OCI-LY1 (cell line): Measurements from ENCODE around the gene KATNIP.

Experiments used
- H2AFZ ChIP-seq: fragments of 200-600 bp; sonication (generic), shearing (Covaris generic); 2 replicates; pipeline ENCODE4 v1.6.0; 2014; ENCODE audit warnings: antibody characterized with exemption, mild to moderate bottlenecking, low read length
- H3F3A ChIP-seq: fragments of 200-600 bp; sonication (generic), shearing (Covaris generic); 2 replicates; pipeline ENCODE4 v1.6.0; 2014; ENCODE audit warnings: mild to moderate bottlenecking, antibody characterized with exemption, low read length, moderate library complexity; ENCODE audit not compliant: insufficient read depth
- H3K27ac ChIP-seq: fragments of 200-600 bp; sonication (generic); 2 replicates; pipeline ENCODE4 v1.5.1; 2014; ENCODE audit warnings: low read length, mixed run types, mild to moderate bottlenecking, low read depth; ENCODE audit not compliant: poor library complexity, severe bottlenecking
- H3K27me3 ChIP-seq: fragments of 200-600 bp; sonication (generic); 2 replicates; pipeline ENCODE4 v1.6.0; 2014; ENCODE audit warnings: antibody characterized with exemption, mild to moderate bottlenecking, low read length, moderate library complexity; ENCODE audit not compliant: insufficient read depth
- H3K36me3 ChIP-seq: fragments of 200-600 bp; sonication (generic); 2 replicates; pipeline ENCODE4 v1.6.1; 2014; ENCODE audit warnings: mild to moderate bottlenecking, antibody characterized with exemption, low read length, moderate library complexity, mixed read lengths; ENCODE audit not compliant: insufficient read depth
- H3K4me1 ChIP-seq: fragments of 200-600 bp; sonication (generic); 2 replicates; pipeline ENCODE4 v1.5.1; 2014; ENCODE audit warnings: mild to moderate bottlenecking, low read length, moderate library complexity; ENCODE audit not compliant: insufficient read depth, severe bottlenecking
- H3K4me2 ChIP-seq: fragments of 200-600 bp; sonication (generic), shearing (Covaris generic); 2 replicates; pipeline ENCODE4 v1.6.1; 2014; ENCODE audit warnings: low read length
- H3K4me3 ChIP-seq: fragments of 200-600 bp; sonication (generic); 2 replicates; pipeline ENCODE4 v1.5.1; 2014; ENCODE audit warnings: low read length, low read depth, mild to moderate bottlenecking, mixed read lengths; ENCODE audit not compliant: poor library complexity, severe bottlenecking
- H3K79me2 ChIP-seq: fragments of 200-600 bp; shearing (Covaris generic); 2 replicates; pipeline ENCODE4 v1.6.1; 2016; ENCODE audit warnings: mixed run types, low read length, mixed read lengths; ENCODE audit not compliant: insufficient read depth
- H3K9ac ChIP-seq: fragments of 200-600 bp; sonication (generic), shearing (Covaris generic); 2 replicates; pipeline ENCODE4 v1.6.1; 2014; ENCODE audit warnings: mild to moderate bottlenecking, low read length, mixed read lengths
- H3K9me2 ChIP-seq: fragments of 200-600 bp; sonication (generic), shearing (Covaris generic); 2 replicates; pipeline ENCODE4 v1.6.1; 2014; ENCODE audit warnings: low read depth, mild to moderate bottlenecking, low read length, mixed read lengths
- H3K9me3 ChIP-seq: fragments of 200-600 bp; shearing (Covaris generic); 2 replicates; pipeline ENCODE4 v1.6.1; 2014; ENCODE audit warnings: low read length, mixed read lengths
- H4K20me1 ChIP-seq: fragments of 200-600 bp; sonication (generic), shearing (Covaris generic); 2 replicates; pipeline ENCODE4 v1.6.0; 2016; ENCODE audit warnings: mild to moderate bottlenecking, low read length; ENCODE audit not compliant: insufficient read depth
- EZH2 ChIP-seq: fragments of 200-600 bp; sonication (generic), shearing (Covaris generic); IDR thresholded peaks from 2 replicates; pipeline ENCODE4 v1.8.0; 2017; ENCODE audit warnings: borderline replicate concordance, mixed run types, mild to moderate bottlenecking, antibody characterized with exemption, low read length, moderate library complexity, mixed read lengths
- TF ChIP-seq, protein P1 (sequence below): fragments of 200-600 bp; sonication (generic), shearing (Covaris generic); IDR thresholded peaks from 2 replicates; pipeline ENCODE4 v1.5.1; 2017; ENCODE audit warnings: mild to moderate bottlenecking, antibody characterized with exemption, low read length, moderate library complexity, mixed read lengths

The KATNIP gene

DNA sequence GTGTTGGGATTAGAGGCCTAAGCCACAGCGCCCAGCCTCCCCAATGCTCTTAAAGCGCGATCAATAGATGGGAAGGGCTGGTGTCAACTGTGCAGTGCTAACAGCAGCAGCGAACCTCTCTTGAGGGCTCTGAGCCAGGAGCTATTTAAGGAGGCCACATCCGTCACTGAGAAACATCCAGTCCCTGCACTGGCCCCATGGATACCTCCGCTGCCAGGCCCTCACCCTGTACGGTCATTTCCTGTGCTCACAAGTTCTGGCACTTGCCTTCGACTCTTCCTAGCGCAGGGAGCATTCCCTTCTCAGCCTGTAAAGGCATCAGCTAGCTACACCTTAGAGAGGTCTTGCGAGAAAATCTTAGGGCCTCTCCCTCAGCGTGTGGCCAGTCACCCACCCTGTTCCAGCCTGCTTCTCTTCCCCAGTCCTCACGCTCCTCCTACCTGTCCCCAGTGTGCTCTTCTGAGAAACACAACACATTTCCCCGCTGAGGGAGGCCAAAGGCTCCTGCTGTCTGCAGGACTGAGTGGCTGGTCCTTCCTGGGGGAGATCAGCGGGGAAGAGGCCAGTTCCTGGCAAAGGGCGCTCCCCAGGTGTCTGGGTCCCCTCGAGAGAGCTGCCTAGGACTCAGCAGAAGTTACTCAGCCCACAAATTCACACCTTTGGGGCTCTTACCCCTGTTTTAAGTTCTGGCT, 28.8 kb upstream of the KATNIP start:
- no peak overlapping the region for H3K4me3 ChIP-seq
- H3K9ac ChIP-seq = no peak overlapping the region
- no peaks in the 10 kb centered on the region for H3K9me2 ChIP-seq
- no peaks in the 10 kb centered on the region for H3F3A ChIP-seq
- H3K27me3 ChIP-seq = no peaks in the 10 kb centered on the region
- H3K4me2 ChIP-seq = no peak overlapping the region
- TF ChIP-seq, protein P1, sequence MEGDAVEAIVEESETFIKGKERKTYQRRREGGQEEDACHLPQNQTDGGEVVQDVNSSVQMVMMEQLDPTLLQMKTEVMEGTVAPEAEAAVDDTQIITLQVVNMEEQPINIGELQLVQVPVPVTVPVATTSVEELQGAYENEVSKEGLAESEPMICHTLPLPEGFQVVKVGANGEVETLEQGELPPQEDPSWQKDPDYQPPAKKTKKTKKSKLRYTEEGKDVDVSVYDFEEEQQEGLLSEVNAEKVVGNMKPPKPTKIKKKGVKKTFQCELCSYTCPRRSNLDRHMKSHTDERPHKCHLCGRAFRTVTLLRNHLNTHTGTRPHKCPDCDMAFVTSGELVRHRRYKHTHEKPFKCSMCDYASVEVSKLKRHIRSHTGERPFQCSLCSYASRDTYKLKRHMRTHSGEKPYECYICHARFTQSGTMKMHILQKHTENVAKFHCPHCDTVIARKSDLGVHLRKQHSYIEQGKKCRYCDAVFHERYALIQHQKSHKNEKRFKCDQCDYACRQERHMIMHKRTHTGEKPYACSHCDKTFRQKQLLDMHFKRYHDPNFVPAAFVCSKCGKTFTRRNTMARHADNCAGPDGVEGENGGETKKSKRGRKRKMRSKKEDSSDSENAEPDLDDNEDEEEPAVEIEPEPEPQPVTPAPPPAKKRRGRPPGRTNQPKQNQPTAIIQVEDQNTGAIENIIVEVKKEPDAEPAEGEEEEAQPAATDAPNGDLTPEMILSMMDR = no peak
- TF ChIP-seq EZH2 = no peak
- H3K36me3 ChIP-seq = peaks cover 44% of the 10 kb centered on the region; the same call in 1 of the 2 replicates
- no peak overlapping the region for H2AFZ ChIP-seq
- H3K4me1 ChIP-seq = no peaks in the 10 kb centered on the region
- no peaks in the 10 kb centered on the region for H4K20me1 ChIP-seq
- H3K79me2 ChIP-seq = no peaks in the 10 kb centered on the region
- H3K9me3 ChIP-seq = no peaks in the 10 kb centered on the region
- no peak overlapping the region for H3K27ac ChIP-seq

- TF ChIP-seq, protein P1 = no peak
- TF ChIP-seq EZH2 = no peak
- Histone ChIP-seq H3K27me3 (no peaks in the 10 kb centered on the region), H3K9me2 (no peaks in the 10 kb centered on the region), H4K20me1 (no peaks in the 10 kb centered on the region), H3K4me3 (no peak overlapping the region), H2AFZ (no peak overlapping the region), H3K4me1 (no peaks in the 10 kb centered on the region), H3K9me3 (no peaks in the 10 kb centered on the region), H3K36me3 (peaks cover 55% of the 10 kb centered on the region; the same call in 1 of the 2 replicates), H3K4me2 (no peak overlapping the region), H3K9ac (no peak overlapping the region), H3K27ac (no peak overlapping the region), H3F3A (no peaks in the 10 kb centered on the region), H3K79me2 (no peaks in the 10 kb centered on the region)
Observed at GRCh38 chr16:27522173-27522707, 27.7 kb upstream of the KATNIP start.

GRCh38 chr16:27526180-27526579, 23.8 kb upstream of the KATNIP start:
- no peaks in the 10 kb centered on the region for H3K79me2 ChIP-seq
- H3K9me3 ChIP-seq = no peaks in the 10 kb centered on the region
- H3K9me2 ChIP-seq = no peaks in the 10 kb centered on the region
- H3K9ac ChIP-seq = no peak overlapping the region
- H3K27ac ChIP-seq = no peak overlapping the region
- H3K4me2 ChIP-seq = no peak overlapping the region
- no peaks in the 10 kb centered on the region for H3F3A ChIP-seq
- no peak overlapping the region for H2AFZ ChIP-seq
- TF ChIP-seq, protein P1 = no peak
- no peak for TF ChIP-seq EZH2
- H3K27me3 ChIP-seq = no peaks in the 10 kb centered on the region
- H3K36me3 ChIP-seq = peaks cover 75% of the 10 kb centered on the region
- no peak overlapping the region for H3K4me3 ChIP-seq
- H3K4me1 ChIP-seq = no peaks in the 10 kb centered on the region
- H4K20me1 ChIP-seq = no peaks in the 10 kb centered on the region
